Osteocyte (in vitro differentiated cells): ENCODE data around the gene TRIM40. TPM values are rescaled to one million over a fixed set of nuclear protein-coding genes. Genes with fewer than 3 reads are reported as not detected.
A peak's percentile ranks its signal among the peaks of the same experiment; 100 is the strongest.

Experiments used
- DNase-seq: peaks from one replicate; pipeline ENCODE4 v3.0.0; 2021; ENCODE audit warnings: mixed read lengths; ENCODE audit not compliant: unreplicated experiment; ENCODE audit errors: extremely low spot score
- H3K27ac Mint-ChIP-seq: one replicate; pipeline ENCODE4 v1.8.0; 2021; ENCODE audit warnings: mild to moderate bottlenecking, mixed read lengths; ENCODE audit not compliant: unreplicated experiment
- H3K27me3 Mint-ChIP-seq: one replicate; pipeline ENCODE4 v1.8.0; 2021; ENCODE audit warnings: mixed read lengths; ENCODE audit not compliant: unreplicated experiment
- H3K36me3 Mint-ChIP-seq: one replicate; pipeline ENCODE4 v1.8.0; 2021; ENCODE audit warnings: mixed read lengths; ENCODE audit not compliant: unreplicated experiment
- H3K4me1 Mint-ChIP-seq: one replicate; pipeline ENCODE4 v1.8.0; 2021; ENCODE audit warnings: mixed read lengths; ENCODE audit not compliant: unreplicated experiment
- H3K4me3 Mint-ChIP-seq: one replicate; pipeline ENCODE4 v1.8.0; 2021; ENCODE audit warnings: mild to moderate bottlenecking, moderate library complexity, mixed read lengths; ENCODE audit not compliant: unreplicated experiment
- H3K9me3 Mint-ChIP-seq: one replicate; pipeline ENCODE4 v1.8.0; 2021; ENCODE audit warnings: mixed read lengths; ENCODE audit not compliant: unreplicated experiment
- total RNA-seq: library from RNA; stranded (reverse); gene quantifications from 2 replicates; pipeline ENCODE4 v1.2.1, GENCODE V29; 2021
- TF ChIP-seq, protein P1 (sequence below): fragments of 200-600 bp; sonication (generic); IDR thresholded peaks from 2 replicates; pipeline ENCODE4 v1.5.0; 2021; ENCODE audit warnings: antibody characterized with exemption, mild to moderate bottlenecking, moderate library complexity

The TRIM40 gene
- total RNA-seq, 1 donor from 2014 or later: not detected

DNA sequence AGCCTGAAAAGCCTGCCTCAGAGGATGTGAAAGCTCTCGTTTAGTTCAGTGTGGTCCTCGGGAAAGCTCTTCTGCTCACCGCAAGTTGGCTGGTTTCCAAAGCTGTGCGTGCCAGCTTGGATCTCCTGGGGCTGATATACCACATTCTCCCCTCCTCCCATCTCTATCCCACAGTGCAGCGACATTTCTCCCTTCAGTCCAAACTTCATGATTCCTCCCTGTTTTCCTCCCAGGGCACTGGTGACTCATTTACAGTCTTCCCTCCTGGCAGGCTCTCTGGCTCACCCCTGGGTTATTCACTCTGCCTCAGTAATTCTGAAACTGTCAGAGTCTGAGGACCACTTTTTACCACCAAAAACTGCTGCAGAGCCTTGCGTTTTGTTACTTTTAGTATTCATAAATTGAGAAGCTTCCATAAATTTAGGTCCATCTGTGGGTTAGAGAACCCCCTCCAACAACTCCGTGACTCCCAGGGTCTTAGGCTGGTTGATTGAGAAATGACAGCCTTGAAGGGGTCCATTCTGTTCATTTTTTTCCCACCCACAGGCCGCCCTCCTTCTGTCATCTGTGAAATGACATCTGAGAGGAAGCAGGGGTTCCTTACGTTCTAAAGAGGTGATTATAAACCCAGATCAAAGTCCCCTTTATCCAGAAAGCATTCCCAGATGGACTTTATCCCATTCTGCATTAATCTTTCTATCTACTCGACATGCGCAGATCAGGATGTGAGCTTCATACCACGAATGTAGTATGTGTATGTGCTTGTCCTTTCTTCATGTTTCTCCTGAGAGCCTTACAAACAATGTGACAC lies 19.0 kb downstream of the TRIM40 start:
- TF ChIP-seq, protein P1, sequence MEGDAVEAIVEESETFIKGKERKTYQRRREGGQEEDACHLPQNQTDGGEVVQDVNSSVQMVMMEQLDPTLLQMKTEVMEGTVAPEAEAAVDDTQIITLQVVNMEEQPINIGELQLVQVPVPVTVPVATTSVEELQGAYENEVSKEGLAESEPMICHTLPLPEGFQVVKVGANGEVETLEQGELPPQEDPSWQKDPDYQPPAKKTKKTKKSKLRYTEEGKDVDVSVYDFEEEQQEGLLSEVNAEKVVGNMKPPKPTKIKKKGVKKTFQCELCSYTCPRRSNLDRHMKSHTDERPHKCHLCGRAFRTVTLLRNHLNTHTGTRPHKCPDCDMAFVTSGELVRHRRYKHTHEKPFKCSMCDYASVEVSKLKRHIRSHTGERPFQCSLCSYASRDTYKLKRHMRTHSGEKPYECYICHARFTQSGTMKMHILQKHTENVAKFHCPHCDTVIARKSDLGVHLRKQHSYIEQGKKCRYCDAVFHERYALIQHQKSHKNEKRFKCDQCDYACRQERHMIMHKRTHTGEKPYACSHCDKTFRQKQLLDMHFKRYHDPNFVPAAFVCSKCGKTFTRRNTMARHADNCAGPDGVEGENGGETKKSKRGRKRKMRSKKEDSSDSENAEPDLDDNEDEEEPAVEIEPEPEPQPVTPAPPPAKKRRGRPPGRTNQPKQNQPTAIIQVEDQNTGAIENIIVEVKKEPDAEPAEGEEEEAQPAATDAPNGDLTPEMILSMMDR: no peak
- Mint-ChIP-seq H3K36me3 (no peaks in the 10 kb centered on the region), H3K4me1 (peaks cover 36% of the 10 kb centered on the region), H3K4me3 (no peak overlapping the region), H3K9me3 (no peaks in the 10 kb centered on the region), H3K27me3 (no peaks in the 10 kb centered on the region), H3K27ac (peak overlapping the region; percentile 72)
- no peak for DNase-seq

GRCh38 chr6:30155520-30156261 lies 19.8 kb downstream of the TRIM40 start:
- no peaks in the 10 kb centered on the region for H3K9me3 Mint-ChIP-seq
- peak overlapping the region; percentile 72 for H3K27ac Mint-ChIP-seq
- no peaks in the 10 kb centered on the region for H3K27me3 Mint-ChIP-seq
- peaks cover 33% of the 10 kb centered on the region for H3K4me1 Mint-ChIP-seq
- TF ChIP-seq, protein P1: no peak
- no peak overlapping the region for H3K4me3 Mint-ChIP-seq
- no peak for DNase-seq
- H3K36me3 Mint-ChIP-seq: no peaks in the 10 kb centered on the region

DNA sequence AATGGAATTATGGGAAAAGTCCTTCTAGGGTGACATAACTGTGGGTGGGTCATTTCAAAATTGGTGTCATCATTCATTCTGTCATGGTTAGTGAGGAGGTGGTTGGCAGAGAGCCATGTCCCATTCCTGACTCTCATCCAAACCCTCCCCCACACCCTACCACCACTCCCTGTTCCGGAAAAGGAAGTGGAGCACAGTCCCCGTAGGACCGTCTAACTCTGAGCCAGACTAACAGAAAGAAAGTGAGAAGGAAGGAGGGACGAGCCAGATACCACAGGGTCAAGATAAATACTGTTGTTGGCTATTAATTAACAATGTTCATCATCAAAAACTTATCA lies 20.3 kb downstream of the TRIM40 start:
- Mint-ChIP-seq H3K4me1 (peaks cover 33% of the 10 kb centered on the region), H3K4me3 (no peak overlapping the region), H3K36me3 (no peaks in the 10 kb centered on the region), H3K9me3 (no peaks in the 10 kb centered on the region), H3K27ac (no peak overlapping the region), H3K27me3 (no peaks in the 10 kb centered on the region)
- no peak for DNase-seq
- TF ChIP-seq, protein P1: no peak

GRCh38 chr6:30156774-30157173 lies 20.8 kb downstream of the TRIM40 start:
- Mint-ChIP-seq H3K4me3 (no peak overlapping the region), H3K9me3 (no peaks in the 10 kb centered on the region), H3K27ac (no peak overlapping the region), H3K27me3 (no peaks in the 10 kb centered on the region), H3K4me1 (peaks cover 33% of the 10 kb centered on the region), H3K36me3 (no peaks in the 10 kb centered on the region)
- DNase-seq: no peak
- TF ChIP-seq, protein P1: no peak

GRCh38 chr6:30157581-30157980 lies 21.6 kb downstream of the TRIM40 start:
- Mint-ChIP-seq H3K9me3 (no peaks in the 10 kb centered on the region), H3K27me3 (no peaks in the 10 kb centered on the region), H3K27ac (no peak overlapping the region), H3K36me3 (no peaks in the 10 kb centered on the region), H3K4me1 (peaks cover 33% of the 10 kb centered on the region), H3K4me3 (no peak overlapping the region)
- no peak for DNase-seq
- TF ChIP-seq, protein P1: no peak
